NCI-H345 (cell line): ENCODE results near the gene USP24.

Experiments
- DNase-seq: peaks from one replicate; lab custom pipeline; 2025; lab: John Stamatoyannopoulos, UW

Gene USP24

GRCh38 chr1:55164906-55165305 lies 50.3 kb downstream of the USP24 start:
- DNase-seq = no peak

GRCh38 chr1:55159571-55159970 lies 55.6 kb downstream of the USP24 start:
- DNase-seq = no peak

DNA sequence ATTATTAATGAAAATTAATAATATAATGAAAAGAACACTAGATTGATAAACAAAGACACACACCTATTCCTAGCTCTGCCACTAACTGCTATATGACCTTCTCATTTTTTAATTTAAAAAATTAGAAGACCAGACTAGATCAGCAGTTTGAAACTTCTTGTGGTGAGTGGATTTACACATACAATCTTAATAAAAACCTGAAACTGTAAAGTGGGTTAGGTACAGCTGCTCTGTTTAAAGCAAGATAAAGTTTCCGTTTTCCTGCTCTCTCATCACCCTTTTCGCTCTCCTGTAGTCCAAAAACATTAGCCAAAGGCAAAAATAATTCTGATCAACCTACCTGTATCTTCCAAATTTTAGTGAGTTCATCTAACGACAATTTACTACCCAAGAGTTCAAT lies 58.6 kb downstream of the USP24 start:
- no peak for DNase-seq

DNA sequence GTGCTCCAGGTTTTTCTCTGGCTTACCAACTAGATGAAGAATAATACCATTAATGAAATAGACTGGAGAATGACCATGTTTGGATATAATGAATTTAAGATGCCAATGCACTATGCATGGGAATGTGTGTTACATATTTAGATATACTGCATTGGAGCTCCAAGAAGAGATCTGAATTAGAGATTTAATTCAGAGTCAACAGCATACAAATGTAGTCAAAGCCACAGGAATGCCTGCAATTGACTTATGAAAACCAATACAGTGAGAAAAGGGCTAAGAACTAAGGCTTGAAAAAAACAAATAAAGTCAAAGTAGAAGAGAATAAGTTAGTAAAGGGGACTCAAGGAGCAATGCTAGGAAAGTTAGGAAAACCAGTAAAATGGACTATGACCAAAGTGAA lies 59.1 kb downstream of the USP24 start:
- DNase-seq = no peak

DNA sequence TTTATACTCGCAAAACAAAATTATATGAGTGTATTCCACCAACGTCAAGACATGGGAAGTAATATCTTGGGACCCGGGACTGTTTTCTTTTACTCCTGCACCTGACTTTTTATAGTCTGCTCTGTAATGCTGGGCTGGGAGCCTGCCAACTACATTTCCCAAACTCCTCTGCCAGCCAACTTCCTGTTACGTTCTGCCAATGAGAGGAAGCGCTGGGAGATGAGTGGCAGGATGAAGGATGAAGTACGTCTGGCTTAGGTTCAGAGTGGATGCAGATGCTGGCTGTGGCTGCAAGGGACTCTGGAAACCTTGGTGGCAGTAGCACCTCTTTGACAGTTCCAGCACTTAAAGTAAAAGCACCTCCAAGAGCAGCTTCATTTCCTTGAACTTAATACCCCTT lies 59.6 kb downstream of the USP24 start:
- no peak for DNase-seq

GRCh38 chr1:55154616-55155015 lies 60.5 kb downstream of the USP24 start:
- no peak for DNase-seq

DNA sequence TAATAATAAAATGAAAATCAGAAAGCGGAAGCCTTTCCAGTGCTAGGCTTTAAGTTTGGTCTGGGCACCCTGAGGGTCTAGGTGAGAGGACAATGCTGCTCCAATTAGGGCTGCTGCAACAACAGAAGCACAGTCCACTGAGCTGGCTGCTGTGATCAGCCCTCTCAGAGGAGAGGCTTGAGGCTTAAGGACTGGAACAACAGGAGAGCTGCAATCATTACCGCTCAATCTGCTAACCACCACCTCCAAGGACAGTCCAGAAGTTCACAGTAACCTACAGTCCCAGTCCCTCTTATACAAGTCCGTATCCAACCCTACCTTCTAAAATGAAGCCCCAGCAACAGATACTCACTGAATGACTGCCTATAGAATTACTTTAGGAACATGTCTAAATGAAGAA lies 62.1 kb downstream of the USP24 start:
- DNase-seq = no peak

DNA sequence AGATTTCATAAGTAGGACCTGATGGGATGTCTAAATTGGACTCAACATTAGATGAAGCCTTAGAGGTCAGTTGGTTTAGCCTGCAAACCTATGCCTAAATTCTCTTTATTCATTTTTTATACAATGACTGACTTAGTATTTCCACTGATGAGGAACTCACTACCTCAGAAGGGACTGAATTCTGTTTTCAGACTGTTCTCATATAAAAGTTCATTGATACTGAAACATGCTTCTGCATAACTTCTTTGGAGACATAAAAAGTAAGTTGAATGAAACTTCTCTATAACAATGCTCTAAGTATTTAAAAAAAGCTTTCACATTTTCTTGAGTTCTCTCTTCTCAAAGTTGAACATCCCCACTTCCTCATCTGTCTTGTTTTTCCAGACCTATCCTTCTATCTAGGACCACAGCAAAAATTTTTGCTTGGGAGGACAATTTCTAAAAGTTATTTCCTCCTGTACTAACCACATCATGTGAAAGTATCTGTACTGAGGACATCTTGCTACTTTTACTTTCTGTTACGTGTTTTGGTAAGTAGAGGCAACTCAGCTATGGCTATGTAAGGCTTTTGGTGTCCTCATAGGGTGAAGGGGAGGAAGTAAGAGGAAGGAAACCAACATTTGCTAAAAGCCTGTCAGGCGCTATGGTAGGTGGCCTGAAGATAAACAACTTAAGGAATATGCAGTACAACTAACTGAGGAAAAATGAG lies 64.1 kb downstream of the USP24 start:
- DNase-seq = no peak

GRCh38 chr1:55148676-55149075 lies 66.5 kb downstream of the USP24 start:
- no peak for DNase-seq

DNA sequence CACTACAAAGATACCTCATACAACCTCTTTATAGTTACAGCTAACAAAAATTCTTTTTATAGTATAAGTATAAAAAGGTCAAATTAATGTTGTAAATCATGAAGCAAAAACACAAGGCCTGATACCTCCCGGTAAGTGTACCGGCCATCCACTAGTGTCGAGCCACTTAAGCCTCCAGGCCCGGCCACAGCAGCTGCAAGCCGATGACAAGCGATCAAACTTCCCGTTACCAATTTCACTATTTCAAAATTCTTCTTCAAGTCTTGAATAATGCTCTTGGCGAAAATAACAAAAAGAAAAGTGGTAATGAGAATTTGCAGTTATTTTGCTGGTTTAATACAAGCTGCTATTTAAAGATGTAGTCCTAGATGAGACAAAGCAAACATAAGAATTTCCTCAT lies 67.6 kb downstream of the USP24 start:
- DNase-seq = no peak

GRCh38 chr1:55146781-55147180 lies 68.4 kb downstream of the USP24 start:
- no peak for DNase-seq

- no peak for DNase-seq
Observed at GRCh38 chr1:55144886-55145285, 70.3 kb downstream of the USP24 start.

GRCh38 chr1:55143684-55144083 lies 71.5 kb downstream of the USP24 start:
- no peak for DNase-seq

DNA sequence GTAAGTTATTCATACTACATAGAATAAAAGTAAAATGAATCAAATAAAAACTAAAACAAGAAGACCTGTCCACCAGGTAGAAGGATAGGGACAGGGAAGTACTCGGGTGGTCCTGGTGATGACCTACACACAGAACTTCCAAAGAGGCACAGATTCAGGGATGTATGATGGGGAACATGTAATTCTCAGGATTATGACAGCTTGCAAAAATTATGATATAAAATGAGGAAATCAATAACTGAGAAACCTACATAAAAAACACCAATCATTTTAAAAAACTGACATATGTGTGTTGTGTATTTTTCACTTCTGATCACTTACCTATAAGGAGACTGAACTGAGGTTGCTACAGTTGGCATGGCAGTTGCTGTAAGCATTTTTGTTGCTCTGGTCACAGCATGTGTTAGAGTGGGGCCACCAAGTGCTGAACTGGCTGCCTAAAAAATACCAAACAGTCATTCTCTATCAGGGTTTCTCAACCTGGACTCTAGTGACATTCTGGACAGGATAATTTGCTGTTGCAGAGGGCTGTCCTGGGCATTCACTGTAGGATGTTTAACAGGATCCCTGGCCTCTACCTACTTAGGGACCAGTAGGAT lies 73.8 kb downstream of the USP24 start:
- DNase-seq = no peak

DNA sequence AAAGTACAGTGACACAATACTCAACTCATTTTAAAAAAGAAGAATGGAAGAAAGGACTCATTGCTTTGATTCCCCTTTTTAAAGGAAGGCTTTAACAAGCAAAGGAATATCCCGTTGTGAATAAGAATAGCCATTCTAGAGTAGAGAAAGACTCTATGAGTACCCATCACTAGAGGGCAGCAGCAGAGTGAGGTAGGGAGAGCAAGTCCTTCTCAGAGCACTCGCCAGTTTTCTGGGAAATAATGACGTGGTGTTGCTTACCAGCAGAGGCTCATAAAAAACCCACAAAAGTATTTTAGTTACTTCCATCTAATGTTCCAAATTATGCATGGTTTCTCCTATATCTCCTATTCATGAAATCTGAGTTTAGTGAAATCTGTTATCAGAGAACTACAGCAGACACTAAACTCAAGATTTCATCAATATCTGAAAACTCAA lies 74.6 kb downstream of the USP24 start:
- DNase-seq = peak; percentile 71

DNA sequence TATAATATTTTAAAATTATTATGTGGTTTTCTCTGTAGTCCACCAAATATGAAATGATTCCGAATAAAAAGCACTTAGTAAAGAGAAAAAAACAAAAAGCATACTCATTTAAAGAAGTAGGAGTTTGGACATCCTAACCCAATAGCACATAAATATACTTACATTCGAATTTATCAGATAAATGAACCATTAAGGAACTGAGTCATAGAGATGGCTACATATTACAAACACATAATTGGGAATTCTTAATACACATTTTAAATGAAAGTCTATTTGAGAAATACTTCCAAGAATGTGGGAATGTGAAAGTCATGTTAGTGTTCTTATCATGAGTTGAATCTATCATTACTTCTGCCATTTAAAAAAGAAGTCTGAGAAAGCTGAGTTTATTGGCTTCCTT lies 75.0 kb downstream of the USP24 start:
- no peak for DNase-seq

DNA sequence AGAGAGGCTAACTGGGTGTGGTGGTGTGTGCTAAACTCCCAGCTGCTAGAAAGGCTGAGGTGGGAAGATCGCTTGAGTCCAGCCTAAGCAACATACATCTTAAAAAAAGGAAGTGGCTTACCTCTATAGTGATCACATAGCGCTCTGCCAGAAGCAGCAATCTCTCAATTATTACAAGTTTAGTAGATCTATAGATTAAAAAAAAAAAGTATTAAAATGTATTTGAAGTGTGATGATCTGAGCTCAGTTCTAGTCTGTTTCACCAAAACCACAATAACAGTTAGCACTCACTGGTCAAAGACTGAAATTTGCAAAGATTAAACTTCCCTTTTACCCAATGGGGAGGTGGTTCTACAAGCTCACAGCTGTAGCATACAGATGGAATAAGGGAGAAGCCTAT lies 76.3 kb downstream of the USP24 start:
- no peak for DNase-seq

GRCh38 chr1:55134152-55134808 lies 80.9 kb downstream of the USP24 start:
- no peak for DNase-seq

GRCh38 chr1:55131801-55132200 lies 83.4 kb downstream of the USP24 start:
- no peak for DNase-seq

DNA sequence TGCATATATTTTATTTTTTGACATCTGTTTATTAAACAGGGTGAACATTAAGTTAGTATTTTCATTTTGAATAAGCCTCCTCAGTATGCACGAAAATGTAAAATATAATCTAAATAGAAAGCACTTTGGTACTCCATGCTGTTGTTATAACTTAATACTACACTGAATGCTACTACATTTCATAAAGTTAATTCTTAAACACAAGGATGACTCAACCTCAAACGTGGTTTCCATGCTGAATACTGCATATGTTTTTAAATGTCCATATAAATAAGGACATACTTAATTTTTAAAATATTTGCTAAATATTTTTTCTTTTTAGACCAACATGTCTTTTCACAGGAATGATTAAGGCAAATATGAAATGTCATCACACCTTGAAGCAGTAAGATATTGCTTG lies 83.9 kb downstream of the USP24 start:
- DNase-seq = no peak

GRCh38 chr1:55129194-55129728 lies 85.9 kb downstream of the USP24 start:
- no peak for DNase-seq

GRCh38 chr1:55128418-55128995 lies 86.7 kb downstream of the USP24 start:
- no peak for DNase-seq

DNA sequence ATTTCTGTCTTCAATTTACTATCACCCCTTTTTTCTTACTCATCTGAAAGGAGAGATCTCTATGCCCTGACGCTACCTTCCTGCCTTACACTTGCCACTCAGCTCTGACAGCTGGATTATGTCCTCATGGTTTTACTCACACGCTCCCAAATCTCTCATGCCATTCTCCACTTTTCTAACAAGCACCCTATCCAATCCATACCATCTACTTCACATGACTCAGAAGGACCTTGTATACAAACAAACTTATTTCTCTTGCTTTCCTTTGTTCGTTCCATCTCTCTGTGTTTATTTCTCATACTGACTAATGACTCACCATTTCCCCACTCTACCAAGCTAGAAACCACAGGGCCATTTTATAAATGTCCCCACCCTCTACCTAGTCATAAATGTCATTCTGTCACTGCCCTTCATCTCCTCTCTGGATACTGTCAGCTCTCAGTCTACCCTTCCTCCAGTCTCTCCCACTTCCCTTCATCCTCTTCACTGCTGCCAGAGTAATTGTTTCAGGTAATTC lies 87.3 kb downstream of the USP24 start:
- no peak for DNase-seq
